ENCODE measurements around the gene CD82.

Gene CD82

DNA sequence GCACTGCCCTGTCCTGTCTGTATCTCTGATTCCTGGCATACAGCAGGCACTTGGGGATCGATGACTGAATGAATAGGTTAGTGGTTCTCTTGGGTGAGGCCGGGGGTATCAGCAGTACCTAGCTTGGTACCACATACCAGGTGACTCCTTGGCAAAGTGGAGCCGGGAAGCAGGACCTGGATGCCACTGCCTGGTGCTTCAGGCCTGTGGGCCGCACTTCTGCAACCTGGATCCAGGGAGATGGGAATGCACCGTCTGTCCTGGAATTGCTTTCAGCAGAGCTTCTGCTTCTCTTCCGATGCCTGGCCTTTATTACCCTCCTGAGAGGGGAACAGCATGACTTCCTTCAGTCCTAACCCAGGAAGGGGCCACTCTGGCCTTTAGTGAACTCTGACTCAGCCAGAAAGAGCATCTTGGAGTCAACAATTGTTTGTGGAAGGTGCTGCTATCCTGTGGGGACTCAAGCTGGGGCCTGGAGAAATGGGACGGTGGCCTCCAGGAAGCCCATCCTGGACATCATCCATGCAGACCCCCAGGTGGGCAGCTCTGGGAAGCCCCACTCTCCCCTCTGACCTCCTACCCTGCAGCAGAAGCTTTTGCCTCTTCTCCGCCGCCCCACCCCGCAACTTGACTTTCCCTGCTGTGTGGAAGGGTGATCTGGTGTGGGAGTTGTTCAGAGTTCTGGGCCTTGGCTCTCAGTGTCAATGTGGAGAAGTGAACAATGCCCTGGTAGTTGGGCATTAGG lies 5.1 kb downstream of the CD82 start:
- TF ChIP-seq, protein P1, sequence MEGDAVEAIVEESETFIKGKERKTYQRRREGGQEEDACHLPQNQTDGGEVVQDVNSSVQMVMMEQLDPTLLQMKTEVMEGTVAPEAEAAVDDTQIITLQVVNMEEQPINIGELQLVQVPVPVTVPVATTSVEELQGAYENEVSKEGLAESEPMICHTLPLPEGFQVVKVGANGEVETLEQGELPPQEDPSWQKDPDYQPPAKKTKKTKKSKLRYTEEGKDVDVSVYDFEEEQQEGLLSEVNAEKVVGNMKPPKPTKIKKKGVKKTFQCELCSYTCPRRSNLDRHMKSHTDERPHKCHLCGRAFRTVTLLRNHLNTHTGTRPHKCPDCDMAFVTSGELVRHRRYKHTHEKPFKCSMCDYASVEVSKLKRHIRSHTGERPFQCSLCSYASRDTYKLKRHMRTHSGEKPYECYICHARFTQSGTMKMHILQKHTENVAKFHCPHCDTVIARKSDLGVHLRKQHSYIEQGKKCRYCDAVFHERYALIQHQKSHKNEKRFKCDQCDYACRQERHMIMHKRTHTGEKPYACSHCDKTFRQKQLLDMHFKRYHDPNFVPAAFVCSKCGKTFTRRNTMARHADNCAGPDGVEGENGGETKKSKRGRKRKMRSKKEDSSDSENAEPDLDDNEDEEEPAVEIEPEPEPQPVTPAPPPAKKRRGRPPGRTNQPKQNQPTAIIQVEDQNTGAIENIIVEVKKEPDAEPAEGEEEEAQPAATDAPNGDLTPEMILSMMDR (conservative IDR thresholded peaks at IDR 0.05; ENCODE audit: control insufficient read depth, insufficient read depth, low read depth, low read length): no peak
- no peak for DNase-seq (ENCODE audit: low read depth)
- no peak overlapping the region for H3K4me3 ChIP-seq (ENCODE audit: control insufficient read depth, low read depth, low read length)

DNA sequence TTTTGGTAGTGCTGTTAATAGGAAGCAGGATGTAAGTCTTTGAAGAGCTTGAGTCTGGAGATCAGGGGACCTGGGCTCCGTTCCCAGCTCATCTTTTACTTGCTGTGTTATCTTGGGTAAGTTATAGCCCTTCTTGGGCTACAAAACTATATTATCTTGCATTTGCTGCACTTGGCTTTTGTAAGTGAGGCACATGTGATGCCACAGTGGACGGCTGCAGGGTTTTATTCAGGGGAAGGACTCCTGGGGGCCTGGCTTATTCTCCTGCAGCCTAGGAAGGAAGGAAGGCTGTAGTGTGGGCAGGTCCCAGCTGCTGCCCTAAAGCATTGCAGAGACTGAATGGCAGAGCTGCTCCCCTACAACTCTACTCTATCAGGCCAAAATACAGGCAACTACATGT lies 6.4 kb downstream of the CD82 start:
- H3K4me3 ChIP-seq (ENCODE audit: control insufficient read depth, low read depth, low read length): no peak overlapping the region
- TF ChIP-seq, protein P1 (conservative IDR thresholded peaks at IDR 0.05; ENCODE audit: control insufficient read depth, insufficient read depth, low read depth, low read length): no peak
- no peak for DNase-seq (ENCODE audit: low read depth)

DNA sequence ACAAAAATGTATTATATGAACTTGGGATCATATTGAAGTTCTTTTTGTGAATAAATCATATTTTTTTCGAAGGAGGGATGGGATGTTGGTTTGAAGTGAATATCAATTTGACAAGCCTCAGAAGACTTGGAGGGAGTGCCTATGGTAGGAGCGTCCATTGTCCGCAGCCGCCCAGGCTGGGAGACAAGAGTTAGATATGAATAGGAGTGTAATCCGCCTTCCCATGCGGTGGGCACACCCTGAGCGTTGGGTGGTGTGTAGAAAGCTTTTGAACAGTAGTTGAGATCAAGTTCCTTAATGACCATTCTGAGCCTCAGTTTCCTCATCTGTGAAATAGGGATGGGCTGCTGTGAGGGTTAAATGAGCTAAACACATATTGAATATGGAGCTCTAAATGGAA lies 7.0 kb downstream of the CD82 start:
- TF ChIP-seq, protein P1 (conservative IDR thresholded peaks at IDR 0.05; ENCODE audit: control insufficient read depth, insufficient read depth, low read depth, low read length): no peak
- H3K4me3 ChIP-seq (ENCODE audit: control insufficient read depth, low read depth, low read length): no peak overlapping the region
- no peak for DNase-seq (ENCODE audit: low read depth)

DNA sequence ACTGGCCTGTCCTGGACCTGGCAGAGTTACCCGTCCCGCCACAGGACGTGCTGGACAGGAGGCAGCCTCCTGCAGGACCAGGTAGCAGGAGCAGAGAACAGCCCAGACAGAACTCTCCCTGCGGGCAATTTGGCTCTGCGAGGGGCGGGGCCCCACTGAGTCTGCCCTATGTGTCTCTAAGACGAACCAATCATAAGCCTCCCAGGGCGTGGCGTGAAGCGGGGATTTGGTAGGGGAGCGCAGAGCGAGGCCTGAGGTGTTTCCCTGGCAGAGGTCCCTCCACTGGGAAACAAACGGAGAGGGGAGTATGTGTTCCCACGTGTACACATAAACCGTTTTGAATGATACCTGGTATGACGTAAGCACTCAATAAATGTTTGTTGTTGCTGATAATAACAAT lies 7.4 kb downstream of the CD82 start:
- no peak for DNase-seq (ENCODE audit: low read depth)
- TF ChIP-seq, protein P1 (conservative IDR thresholded peaks at IDR 0.05; ENCODE audit: control insufficient read depth, insufficient read depth, low read depth, low read length): no peak
- H3K4me3 ChIP-seq (ENCODE audit: control insufficient read depth, low read depth, low read length): no peak overlapping the region

DNA sequence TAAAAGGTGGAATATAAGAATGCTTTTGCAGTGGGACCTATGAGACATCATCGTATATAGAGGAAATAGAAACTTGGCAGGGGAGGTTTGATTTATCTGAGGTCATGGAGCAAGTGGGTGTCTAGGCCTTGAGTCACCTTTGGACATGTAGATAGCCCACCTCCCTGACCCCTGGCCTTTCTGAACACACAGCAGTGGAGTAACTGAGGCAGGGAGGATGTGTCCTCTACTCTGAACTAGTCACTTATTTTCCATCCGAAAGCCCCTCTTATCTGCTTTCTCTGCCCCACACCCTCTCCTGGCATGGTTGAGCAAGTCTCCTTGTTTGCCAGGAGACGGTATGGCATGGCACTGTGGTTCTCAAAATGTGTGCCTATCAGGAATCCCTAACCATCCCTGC lies 7.9 kb downstream of the CD82 start:
- TF ChIP-seq, protein P1 (conservative IDR thresholded peaks at IDR 0.05; ENCODE audit: control insufficient read depth, insufficient read depth, low read depth, low read length): no peak
- DNase-seq (ENCODE audit: low read depth): peak; percentile 33
- no peak overlapping the region for H3K4me3 ChIP-seq (ENCODE audit: control insufficient read depth, low read depth, low read length)

DNA sequence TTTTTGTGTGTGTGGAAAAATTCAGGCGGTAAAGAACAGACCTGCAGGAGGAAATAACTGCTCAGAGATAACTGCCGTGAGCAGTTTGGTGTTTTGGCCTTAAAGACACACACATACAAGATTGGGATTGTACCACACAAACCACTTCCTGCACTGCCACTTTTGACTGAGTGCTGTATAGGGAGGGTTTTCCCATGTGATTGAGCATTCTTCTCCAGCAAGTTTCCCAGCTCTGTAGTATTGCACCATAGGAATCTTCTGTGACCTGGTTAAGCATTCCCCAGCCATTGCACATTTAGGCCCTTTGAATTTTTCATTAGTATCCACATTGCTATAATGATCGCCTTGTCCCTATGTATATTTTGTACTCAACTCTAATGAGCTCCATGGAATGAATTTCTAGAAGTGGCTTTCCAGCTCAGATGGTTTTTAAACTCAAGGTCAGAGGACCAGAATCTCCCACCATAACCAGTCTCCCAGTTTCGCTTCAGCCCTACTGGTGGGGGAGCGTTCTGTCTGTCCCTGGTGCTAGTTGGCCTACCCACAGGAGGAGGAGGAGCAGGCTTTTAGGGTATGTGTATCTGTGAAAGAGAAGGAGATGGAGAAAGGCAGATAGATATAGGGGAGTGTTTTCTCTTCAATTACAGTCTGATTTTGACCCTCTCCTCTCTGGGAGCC lies 9.3 kb downstream of the CD82 start:
- TF ChIP-seq, protein P1 (conservative IDR thresholded peaks at IDR 0.05; ENCODE audit: control insufficient read depth, insufficient read depth, low read depth, low read length): no peak
- peak; percentile 95 for DNase-seq (ENCODE audit: low read depth)
- H3K4me3 ChIP-seq (ENCODE audit: control insufficient read depth, low read depth, low read length): no peak overlapping the region

All from fibroblast of mammary gland (primary cell).